ENCODE results near the gene HOXC10.

DNA sequence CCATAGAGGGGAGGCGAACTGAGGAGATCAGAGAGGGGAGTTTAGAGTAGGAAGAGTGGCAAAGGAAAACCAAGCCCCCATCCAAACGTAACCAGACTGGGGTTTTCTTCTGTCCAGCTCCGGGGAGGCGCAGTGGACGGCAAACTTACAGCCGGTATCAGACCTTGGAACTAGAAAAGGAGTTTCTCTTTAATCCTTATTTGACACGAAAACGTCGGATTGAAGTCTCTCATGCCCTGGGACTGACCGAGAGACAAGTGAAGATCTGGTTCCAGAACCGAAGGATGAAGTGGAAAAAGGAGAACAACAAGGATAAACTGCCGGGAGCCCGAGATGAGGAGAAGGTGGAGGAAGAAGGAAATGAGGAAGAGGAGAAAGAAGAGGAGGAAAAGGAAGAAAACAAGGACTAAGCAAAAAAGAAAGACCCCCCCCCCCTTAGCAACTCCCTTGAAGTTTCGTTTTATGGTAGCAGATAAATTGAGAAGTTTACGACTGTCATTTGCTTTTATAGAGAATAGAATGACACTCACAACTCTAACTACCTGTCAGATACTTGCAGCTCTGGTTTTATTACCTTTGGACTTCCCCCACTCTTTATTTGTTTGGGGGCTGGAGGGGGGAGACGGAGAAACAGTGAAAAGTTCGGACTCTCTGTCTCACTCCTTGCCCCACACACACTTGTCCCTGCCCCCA, 26.2 kb downstream of the HOXC10 start:
- TF ChIP-seq, protein P1, sequence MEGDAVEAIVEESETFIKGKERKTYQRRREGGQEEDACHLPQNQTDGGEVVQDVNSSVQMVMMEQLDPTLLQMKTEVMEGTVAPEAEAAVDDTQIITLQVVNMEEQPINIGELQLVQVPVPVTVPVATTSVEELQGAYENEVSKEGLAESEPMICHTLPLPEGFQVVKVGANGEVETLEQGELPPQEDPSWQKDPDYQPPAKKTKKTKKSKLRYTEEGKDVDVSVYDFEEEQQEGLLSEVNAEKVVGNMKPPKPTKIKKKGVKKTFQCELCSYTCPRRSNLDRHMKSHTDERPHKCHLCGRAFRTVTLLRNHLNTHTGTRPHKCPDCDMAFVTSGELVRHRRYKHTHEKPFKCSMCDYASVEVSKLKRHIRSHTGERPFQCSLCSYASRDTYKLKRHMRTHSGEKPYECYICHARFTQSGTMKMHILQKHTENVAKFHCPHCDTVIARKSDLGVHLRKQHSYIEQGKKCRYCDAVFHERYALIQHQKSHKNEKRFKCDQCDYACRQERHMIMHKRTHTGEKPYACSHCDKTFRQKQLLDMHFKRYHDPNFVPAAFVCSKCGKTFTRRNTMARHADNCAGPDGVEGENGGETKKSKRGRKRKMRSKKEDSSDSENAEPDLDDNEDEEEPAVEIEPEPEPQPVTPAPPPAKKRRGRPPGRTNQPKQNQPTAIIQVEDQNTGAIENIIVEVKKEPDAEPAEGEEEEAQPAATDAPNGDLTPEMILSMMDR (IDR thresholded peaks at IDR 0.05; ENCODE audit: low read depth, low read length, poor library complexity, severe bottlenecking), result no peak
- no peak; the same call in none of the 2 replicates for TF ChIP-seq EZH2phosphoT487 (IDR thresholded peaks at IDR 0.05; ENCODE audit: borderline replicate concordance, low read length)

Data from DOHH2 (cell line).